ENCODE results near the gene TET1.

The TET1 gene

DNA sequence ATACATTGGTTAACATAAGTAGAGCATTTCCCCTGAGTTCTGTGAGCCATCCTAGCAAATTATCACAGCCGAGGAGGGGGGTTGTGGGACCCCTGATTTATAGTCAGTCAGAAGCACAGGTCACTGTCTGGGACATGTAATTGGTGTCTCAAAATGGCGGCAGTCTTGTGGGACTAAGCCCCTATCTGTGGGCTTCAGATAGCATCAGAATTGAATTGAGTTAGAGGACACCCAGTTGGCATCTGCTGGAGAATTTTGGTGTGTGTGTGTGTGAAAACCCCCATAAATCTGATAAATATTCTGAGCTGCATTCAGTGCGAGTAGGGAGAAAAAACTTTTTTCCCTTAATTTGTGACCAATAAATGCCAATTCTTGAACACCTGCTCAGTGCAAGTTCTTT is 6.5 kb upstream of the TET1 start:
- Histone ChIP-seq H3K9me3 (replicated peaks in 1 of 2; ENCODE audit: control insufficient read depth in 2 of 2, insufficient read depth in 1 of 2, low read depth in 1 of 2, low read length in 2 of 2) (no peaks in the 10 kb centered on the region), H3K14ac (ENCODE audit: low read length) (no peak overlapping the region), H2BK15ac (ENCODE audit: low read length) (no peak overlapping the region), H2BK12ac (ENCODE audit: low read length) (no peak overlapping the region), H2AK5ac (ENCODE audit: low read depth, low read length) (no peak overlapping the region), H3K4me3 (ENCODE audit: low read length in 2 of 2) (no peak overlapping the region), H3K18ac (ENCODE audit: low read length) (no peak overlapping the region), H3K4me2 (ENCODE audit: insufficient read depth, low read length, poor library complexity, severe bottlenecking) (no peak overlapping the region), H3K79me1 (ENCODE audit: low read depth, low read length) (no peaks in the 10 kb centered on the region), H3K4ac (ENCODE audit: low read length) (no peak overlapping the region), H3K27me3 (ENCODE audit: control insufficient read depth in 3 of 3, insufficient read depth in 3 of 3, low read depth in 1 of 3, low read length in 3 of 3) (no peaks in the 10 kb centered on the region), H2BK5ac (ENCODE audit: low read length) (no peak overlapping the region), H2AFZ (ENCODE audit: low read length) (peak overlapping the region; percentile 56), H2BK120ac (ENCODE audit: low read depth, low read length) (no peak overlapping the region), H3K27ac (replicated peaks; ENCODE audit: low read length) (no peak overlapping the region), H3K9ac (ENCODE audit: low read depth, low read length, poor library complexity) (no peak overlapping the region), H3K23ac (ENCODE audit: low read depth, low read length, poor library complexity) (no peak overlapping the region), H4K91ac (ENCODE audit: low read depth, low read length, poor library complexity) (no peak overlapping the region), H4K8ac (ENCODE audit: low read depth, low read length) (no peak overlapping the region), H3K36me3 (replicated peaks in 1 of 2; ENCODE audit: control insufficient read depth in 2 of 2, insufficient read depth in 2 of 2, low read length in 2 of 2) (no peaks in the 10 kb centered on the region), H3K4me1 (ENCODE audit: control insufficient read depth in 2 of 2, insufficient read depth in 1 of 2, low read depth in 1 of 2, low read length in 2 of 2) (no peaks in the 10 kb centered on the region)
- no CpG with 5 or more reads among the region's 3 CpGs for WGBS, 2 donors (ENCODE audit: extremely low coverage in 2 of 2, insufficient read length in 2 of 2, insufficient replicate concordance in 1 of 2)
- DNase-seq (ENCODE audit: low spot score): no peak

DNA sequence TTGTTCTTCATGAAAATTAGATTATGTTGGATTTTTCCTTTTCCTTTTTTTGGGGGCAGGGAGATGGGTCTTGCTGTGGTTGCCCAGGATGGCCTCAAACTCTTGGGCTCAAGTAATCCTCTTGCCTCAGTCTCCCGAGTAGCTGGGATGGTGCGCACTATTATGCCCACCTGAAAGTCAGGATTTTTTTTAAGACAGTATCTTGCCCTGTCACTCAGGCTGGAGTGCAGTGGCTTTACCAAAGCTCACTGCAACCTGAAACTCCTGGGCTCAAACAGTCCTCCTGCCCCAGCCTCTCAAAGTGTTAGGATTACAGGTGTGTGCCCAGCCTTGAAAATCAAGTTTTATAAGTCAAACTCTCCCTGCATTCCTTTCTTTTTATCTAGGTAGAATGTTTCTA is 1.7 kb upstream of the TET1 start:
- Histone ChIP-seq H2AFZ (ENCODE audit: low read length) (no peak overlapping the region), H3K4me2 (ENCODE audit: insufficient read depth, low read length, poor library complexity, severe bottlenecking) (no peak overlapping the region), H3K27me3 (ENCODE audit: control insufficient read depth in 3 of 3, insufficient read depth in 3 of 3, low read depth in 1 of 3, low read length in 3 of 3) (no peaks in the 10 kb centered on the region), H2BK12ac (ENCODE audit: low read length) (no peak overlapping the region), H3K9me3 (replicated peaks in 1 of 2; ENCODE audit: control insufficient read depth in 2 of 2, insufficient read depth in 1 of 2, low read depth in 1 of 2, low read length in 2 of 2) (no peaks in the 10 kb centered on the region), H4K8ac (ENCODE audit: low read depth, low read length) (no peak overlapping the region), H3K4ac (ENCODE audit: low read length) (no peak overlapping the region), H2BK15ac (ENCODE audit: low read length) (no peak overlapping the region), H3K14ac (ENCODE audit: low read length) (no peak overlapping the region), H3K27ac (replicated peaks; ENCODE audit: low read length) (no peak overlapping the region), H3K23ac (ENCODE audit: low read depth, low read length, poor library complexity) (no peak overlapping the region), H3K36me3 (replicated peaks in 1 of 2; ENCODE audit: control insufficient read depth in 2 of 2, insufficient read depth in 2 of 2, low read length in 2 of 2) (no peaks in the 10 kb centered on the region), H3K4me3 (ENCODE audit: low read length in 2 of 2) (no peak overlapping the region), H2AK5ac (ENCODE audit: low read depth, low read length) (no peak overlapping the region), H2BK120ac (ENCODE audit: low read depth, low read length) (no peak overlapping the region), H3K18ac (ENCODE audit: low read length) (no peak overlapping the region), H3K79me1 (ENCODE audit: low read depth, low read length) (no peaks in the 10 kb centered on the region), H4K91ac (ENCODE audit: low read depth, low read length, poor library complexity) (no peak overlapping the region), H2BK5ac (ENCODE audit: low read length) (no peak overlapping the region), H3K4me1 (ENCODE audit: control insufficient read depth in 2 of 2, insufficient read depth in 1 of 2, low read depth in 1 of 2, low read length in 2 of 2) (peaks cover 2 to 4% of the 10 kb centered on the region in 2 donors), H3K9ac (ENCODE audit: low read depth, low read length, poor library complexity) (no peak overlapping the region)
- DNase-seq (ENCODE audit: low spot score): no peak
- WGBS, 2 donors (ENCODE audit: extremely low coverage in 2 of 2, insufficient read length in 2 of 2, insufficient replicate concordance in 1 of 2): no CpG with 5 or more reads among the region's 2 CpGs

DNA sequence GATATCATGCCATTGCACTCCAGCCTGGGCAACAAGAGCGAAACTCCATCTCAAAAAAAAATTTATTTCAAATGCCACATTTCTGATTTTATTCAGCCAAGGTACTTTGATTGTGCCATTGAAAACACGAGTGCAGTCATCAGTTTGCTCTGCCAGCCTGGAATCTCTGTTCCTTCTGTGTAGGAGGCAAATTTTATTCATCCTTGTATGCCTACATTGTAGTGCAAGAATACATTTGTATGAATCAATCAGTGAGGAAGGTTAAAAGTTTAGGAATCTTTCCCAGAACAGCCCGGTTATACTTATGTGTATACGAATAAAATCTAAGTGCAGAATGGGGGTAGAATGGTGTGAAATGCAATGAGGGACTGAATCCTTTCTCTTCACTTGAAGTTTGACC is 886 bp upstream of the TET1 start:
- no peak overlapping the region for H2BK120ac ChIP-seq (ENCODE audit: low read depth, low read length)
- H2BK5ac ChIP-seq (ENCODE audit: low read length): no peak overlapping the region
- no peak overlapping the region for H2AK5ac ChIP-seq (ENCODE audit: low read depth, low read length)
- H3K9ac ChIP-seq (ENCODE audit: low read depth, low read length, poor library complexity): no peak overlapping the region
- H3K18ac ChIP-seq (ENCODE audit: low read length): no peak overlapping the region
- no peaks in the 10 kb centered on the region for H3K9me3 ChIP-seq (replicated peaks in 1 of 2; ENCODE audit: control insufficient read depth in 2 of 2, insufficient read depth in 1 of 2, low read depth in 1 of 2, low read length in 2 of 2)
- peaks cover 2 to 6% of the 10 kb centered on the region in 2 donors for H3K4me1 ChIP-seq (ENCODE audit: control insufficient read depth in 2 of 2, insufficient read depth in 1 of 2, low read depth in 1 of 2, low read length in 2 of 2)
- no peak overlapping the region for H4K91ac ChIP-seq (ENCODE audit: low read depth, low read length, poor library complexity)
- no peak overlapping the region for H2BK12ac ChIP-seq (ENCODE audit: low read length)
- H3K36me3 ChIP-seq (replicated peaks in 1 of 2; ENCODE audit: control insufficient read depth in 2 of 2, insufficient read depth in 2 of 2, low read length in 2 of 2): peaks cover 0 to 4% of the 10 kb centered on the region in 2 donors
- H2BK15ac ChIP-seq (ENCODE audit: low read length): no peak overlapping the region
- no peaks in the 10 kb centered on the region for H3K79me1 ChIP-seq (ENCODE audit: low read depth, low read length)
- no peak overlapping the region for H3K14ac ChIP-seq (ENCODE audit: low read length)
- no peak overlapping the region for H3K4ac ChIP-seq (ENCODE audit: low read length)
- no peak for DNase-seq (ENCODE audit: low spot score)
- H3K27ac ChIP-seq (replicated peaks; ENCODE audit: low read length): no peak overlapping the region
- H2AFZ ChIP-seq (ENCODE audit: low read length): peak overlapping the region; percentile 92
- no peak overlapping the region for H4K8ac ChIP-seq (ENCODE audit: low read depth, low read length)
- H3K4me2 ChIP-seq (ENCODE audit: insufficient read depth, low read length, poor library complexity, severe bottlenecking): no peak overlapping the region
- no peaks in the 10 kb centered on the region for H3K27me3 ChIP-seq (ENCODE audit: control insufficient read depth in 3 of 3, insufficient read depth in 3 of 3, low read depth in 1 of 3, low read length in 3 of 3)
- WGBS, 2 donors (ENCODE audit: extremely low coverage in 2 of 2, insufficient read length in 2 of 2, insufficient replicate concordance in 1 of 2): no CpG with 5 or more reads among the region's 4 CpGs
- no peak overlapping the region for H3K4me3 ChIP-seq (ENCODE audit: low read length in 2 of 2)
- no peak overlapping the region for H3K23ac ChIP-seq (ENCODE audit: low read depth, low read length, poor library complexity)

DNA sequence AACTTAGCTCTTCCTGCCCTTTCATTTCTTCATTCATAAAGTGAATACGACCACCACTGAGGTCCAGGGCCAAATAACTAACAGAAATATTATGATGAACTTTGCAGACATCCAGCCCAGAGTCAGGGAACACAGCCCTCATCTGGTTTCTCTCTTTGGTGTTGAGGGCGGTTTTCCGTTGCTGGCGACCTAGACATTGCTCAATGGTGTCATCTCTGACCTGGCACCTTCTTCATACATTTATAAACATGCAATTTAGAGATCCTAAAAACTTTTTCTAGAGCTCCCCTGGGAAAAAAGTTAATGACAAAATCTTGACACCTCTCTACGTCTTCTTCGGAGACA is 324 bp upstream of the TET1 start:
- H3K4me2 ChIP-seq (ENCODE audit: insufficient read depth, low read length, poor library complexity, severe bottlenecking): peak overlapping the region; percentile 21
- no peak overlapping the region for H3K9ac ChIP-seq (ENCODE audit: low read depth, low read length, poor library complexity)
- no peak overlapping the region for H3K4ac ChIP-seq (ENCODE audit: low read length)
- no peak overlapping the region for H2BK15ac ChIP-seq (ENCODE audit: low read length)
- no peak overlapping the region for H2BK5ac ChIP-seq (ENCODE audit: low read length)
- peak overlapping the region; percentile 92 for H2AFZ ChIP-seq (ENCODE audit: low read length)
- no peak overlapping the region for H3K23ac ChIP-seq (ENCODE audit: low read depth, low read length, poor library complexity)
- H3K27ac ChIP-seq (replicated peaks; ENCODE audit: low read length): no peak overlapping the region
- peak overlapping the region in 1 of 2 donors; percentile 80 for H3K4me3 ChIP-seq (ENCODE audit: low read length in 2 of 2)
- no peak overlapping the region for H4K91ac ChIP-seq (ENCODE audit: low read depth, low read length, poor library complexity)
- H3K36me3 ChIP-seq (replicated peaks in 1 of 2; ENCODE audit: control insufficient read depth in 2 of 2, insufficient read depth in 2 of 2, low read length in 2 of 2): peaks cover 0 to 9% of the 10 kb centered on the region in 2 donors
- no peaks in the 10 kb centered on the region for H3K27me3 ChIP-seq (ENCODE audit: control insufficient read depth in 3 of 3, insufficient read depth in 3 of 3, low read depth in 1 of 3, low read length in 3 of 3)
- no peaks in the 10 kb centered on the region for H3K9me3 ChIP-seq (replicated peaks in 1 of 2; ENCODE audit: control insufficient read depth in 2 of 2, insufficient read depth in 1 of 2, low read depth in 1 of 2, low read length in 2 of 2)
- no peak overlapping the region for H3K14ac ChIP-seq (ENCODE audit: low read length)
- no peak overlapping the region for H4K8ac ChIP-seq (ENCODE audit: low read depth, low read length)
- peaks cover 2 to 6% of the 10 kb centered on the region in 2 donors for H3K4me1 ChIP-seq (ENCODE audit: control insufficient read depth in 2 of 2, insufficient read depth in 1 of 2, low read depth in 1 of 2, low read length in 2 of 2)
- DNase-seq (ENCODE audit: low spot score): no peak
- H3K18ac ChIP-seq (ENCODE audit: low read length): no peak overlapping the region
- H2AK5ac ChIP-seq (ENCODE audit: low read depth, low read length): no peak overlapping the region
- H2BK120ac ChIP-seq (ENCODE audit: low read depth, low read length): no peak overlapping the region
- WGBS, 2 donors (ENCODE audit: extremely low coverage in 2 of 2, insufficient read length in 2 of 2, insufficient replicate concordance in 1 of 2): no CpG with 5 or more reads among the region's 6 CpGs
- no peak overlapping the region for H2BK12ac ChIP-seq (ENCODE audit: low read length)
- no peaks in the 10 kb centered on the region for H3K79me1 ChIP-seq (ENCODE audit: low read depth, low read length)
